Stomach (tissue), 9 donors: ENCODE results near the gene SNAPIN. TPM values are rescaled to one million over a fixed set of nuclear protein-coding genes. Genes with fewer than 3 reads are reported as not detected.

ENCODE experiments used
- DNase-seq, 2 donors: peaks; one replicate each; pipeline versions ENCODE4 v3.0.0 to v3.0.0-alpha.2; 2013 to 2019
- H3K27ac ChIP-seq, 5 donors: fragments of 200-600 bp in 4 of 5; sonication (generic) in 4 of 5; one replicate each; pipeline ENCODE4 v1.5.1; 2013 to 2019; ENCODE audit warnings: mild to moderate bottlenecking in 1 of 5, moderate library complexity in 1 of 5
- H3K27me3 ChIP-seq, 3 donors: fragments of 200-600 bp; sonication (generic); one replicate each; pipeline ENCODE4 v1.5.1; 2017 to 2019; ENCODE audit warnings: mixed run types in 1 of 3
- H3K36me3 ChIP-seq, 4 donors: fragments of 200-600 bp; sonication (generic); 1 replicate in 3 of 4; 2 replicates in 1 of 4; pipeline ENCODE4 v1.5.1; 2016 to 2019
- H3K4me1 ChIP-seq, 4 donors: fragments of 200-600 bp; sonication (generic); one replicate each; pipeline ENCODE4 v1.5.1; 2016 to 2019
- H3K4me3 ChIP-seq, 4 donors: fragments of 200-600 bp; sonication (generic) in 3 of 4; one replicate each; pipeline ENCODE4 v1.5.1; 2016 to 2019; ENCODE audit warnings: mild to moderate bottlenecking in 1 of 4
- H3K9me3 ChIP-seq, 4 donors: fragments of 200-600 bp; sonication (generic); one replicate each; pipeline ENCODE4 v1.5.1; 2016 to 2019
- CTCF ChIP-seq, 7 experiments: fragments of 450-650 bp in 4 of 7; fragments of 200-600 bp in 3 of 7; sonication (generic) in 3 of 7; IDR thresholded peaks; one replicate each; pipeline ENCODE4 v1.5.1; 2016 to 2019; ENCODE audit warnings: antibody characterized with exemption in 7 of 7, control low read depth in 2 of 7, mild to moderate bottlenecking in 1 of 7
- EP300 ChIP-seq: sonication (generic); formaldehyde crosslinking; IDR thresholded peaks from one replicate; pipeline ENCODE4 v1.6.1; 2017; ENCODE audit warnings: antibody characterized with exemption
- POLR2A ChIP-seq, 4 donors: fragments of 450-650 bp; IDR thresholded peaks; one replicate each; pipeline ENCODE4 v1.6.1; 2016; ENCODE audit warnings: antibody characterized with exemption in 4 of 4, control low read depth in 2 of 4, mild to moderate bottlenecking in 1 of 4, moderate library complexity in 1 of 4
- POLR2AphosphoS5 ChIP-seq, 3 donors: sonication (generic); formaldehyde crosslinking; IDR thresholded peaks; one replicate each; pipeline ENCODE4 v1.6.1; 2016; ENCODE audit warnings: antibody characterized with exemption in 3 of 3
- WGBS, 5 donors: extraction: QIAGEN DNeasy Blood & Tissue Kit in 3 of 5; methylation state at CpG; one replicate each; pipeline versions ENCODE4 v1.1.5 to v1.1.7; 2013 to 2018; 5-methylcytosine and 5-hydroxymethylcytosine counted together
- intact Hi-C: fragments of 100-400 bp; cut with DNase I; formaldehyde crosslinking; loops from one replicate; pipeline ENCODE4 v1.15.1; 2023; ENCODE audit warnings: low total_unique reads
- polyA plus RNA-seq, 3 donors: library from polyadenylated mRNA; stranded (reverse); fragments of 200-250 nt; gene quantifications; one replicate each; pipeline ENCODE4 v1.2.3, GENCODE V29; 2013
- total RNA-seq, 5 donors: library from RNA; depleted of rRNA; stranded (reverse); fragments of >200 nt; gene quantifications; one replicate each; pipeline versions ENCODE4 v1.1.0 to v1.2.3, GENCODE V29; 2014 to 2016
- donor health status: healthy with polysubstance abuse.
- donor health status: Bipolar disorder and iron deficiency.
- donor health status: healthy.

SNAPIN gene
- total and polyA plus RNA-seq, 8 donors, result 14.9 to 82.9 (median 29.4) TPM

GRCh38 chr1:153610334-153610733 is 48.2 kb upstream of the SNAPIN start:
- Histone ChIP-seq H3K4me1 (peaks cover 43 to 70% (median 60%) of the 10 kb centered on the region in 4 donors), H3K27me3 (no peaks in the 10 kb centered on the region), H3K27ac (peak overlapping the region; percentile 3 to 90 (median 88)), H3K4me3 (peak overlapping the region in 3 of 4 donors; percentile 54 to 76 (median 67)), H3K36me3 (peaks cover 17 to 28% (median 27%) of the 10 kb centered on the region in 4 donors), H3K9me3 (no peaks in the 10 kb centered on the region)
- DNase-seq, result peak in 1 of 2 donors; percentile 16
- intact Hi-C loops, result no loop called here
- 49 to 69% (median 67%) methylated on average over 4 of the region's 4 CpGs for WGBS, 5 donors
- no peak for TF ChIP-seq EP300
- TF ChIP-seq POLR2AphosphoS5 (IDR thresholded peaks at IDR 0.05), result no peak
- TF ChIP-seq CTCF (IDR thresholded peaks at IDR 0.05), result no peak
- no peak for TF ChIP-seq POLR2A (IDR thresholded peaks at IDR 0.05)

GRCh38 chr1:153610811-153611301 is 47.6 kb upstream of the SNAPIN start:
- peaks cover 45 to 75% (median 64%) of the 10 kb centered on the region in 4 donors for H3K4me1 ChIP-seq
- 59 to 82% (median 74%) methylated on average over 6 to 7 of the region's 7 CpGs for WGBS, 5 donors
- H3K27ac ChIP-seq, result peak overlapping the region in 4 of 5 donors; percentile 87 to 90 (median 88)
- TF ChIP-seq POLR2AphosphoS5 (IDR thresholded peaks at IDR 0.05), result no peak
- no peak for TF ChIP-seq EP300
- TF ChIP-seq CTCF (IDR thresholded peaks at IDR 0.05), result no peak
- no peak for DNase-seq
- peak overlapping the region in 3 of 4 donors; percentile 54 to 76 (median 67) for H3K4me3 ChIP-seq
- no peaks in the 10 kb centered on the region for H3K9me3 ChIP-seq
- peaks cover 17 to 22% (median 22%) of the 10 kb centered on the region in 4 donors for H3K36me3 ChIP-seq
- H3K27me3 ChIP-seq, result no peaks in the 10 kb centered on the region
- intact Hi-C loops, result no loop called here

GRCh38 chr1:153611356-153611755 is 47.1 kb upstream of the SNAPIN start:
- Histone ChIP-seq H3K36me3 (peaks cover 15 to 17% (median 17%) of the 10 kb centered on the region in 4 donors), H3K27ac (peak overlapping the region in 4 of 5 donors; percentile 87 to 90 (median 88)), H3K4me1 (peaks cover 50 to 80% (median 69%) of the 10 kb centered on the region in 4 donors), H3K4me3 (peak overlapping the region; percentile 54 to 76 (median 66)), H3K27me3 (no peaks in the 10 kb centered on the region), H3K9me3 (no peaks in the 10 kb centered on the region)
- 49 to 71% (median 53%) methylated on average over 1 of the region's 1 CpG for WGBS, 5 donors
- intact Hi-C loops, result no loop called here
- TF ChIP-seq POLR2AphosphoS5 (IDR thresholded peaks at IDR 0.05), result no peak
- TF ChIP-seq POLR2A (IDR thresholded peaks at IDR 0.05), result no peak
- no peak for TF ChIP-seq CTCF (IDR thresholded peaks at IDR 0.05)
- no peak for TF ChIP-seq EP300
- DNase-seq, result no peak

GRCh38 chr1:153612111-153612754 is 46.3 kb upstream of the SNAPIN start:
- H3K4me1 ChIP-seq, result peaks cover 59 to 89% (median 77%) of the 10 kb centered on the region in 4 donors

More at GRCh38 chr1:153612111-153612754, 46.3 kb upstream of the SNAPIN start:
- no peaks in the 10 kb centered on the region for H3K9me3 ChIP-seq
- peak overlapping the region; percentile 54 to 76 (median 66) for H3K4me3 ChIP-seq
- no peaks in the 10 kb centered on the region for H3K27me3 ChIP-seq
- peak overlapping the region; percentile 87 to 90 (median 89) for H3K27ac ChIP-seq
- intact Hi-C loops, result no loop called here
- TF ChIP-seq EP300 (no peak), POLR2AphosphoS5 (IDR thresholded peaks at IDR 0.05) (no peak)
- peak in 1 of 2 donors; percentile 62 for DNase-seq
- peaks cover 6 to 9% (median 8%) of the 10 kb centered on the region in 4 donors for H3K36me3 ChIP-seq
- WGBS, 5 donors, result 20 to 38% (median 22%) methylated on average over 10 to 11 of the region's 11 CpGs
